Mononuclear cell (primary cell): ENCODE data around the gene DECR2. TPM values are rescaled to one million over a fixed set of nuclear protein-coding genes. Genes with fewer than 3 reads are reported as not detected.

Experiments used
- H3K27me3 ChIP-seq: 2 replicates; pipeline ENCODE4 v1.6.0; 2011; ENCODE audit warnings: low read length, control low read depth; ENCODE audit not compliant: insufficient read depth
- H3K4me1 ChIP-seq: 2 replicates; pipeline ENCODE4 v1.5.1; 2011; ENCODE audit warnings: mild to moderate bottlenecking, low read length, control low read depth; ENCODE audit not compliant: insufficient read depth
- H3K4me3 ChIP-seq: 2 replicates; pipeline ENCODE4 v1.5.1; 2011; ENCODE audit warnings: mild to moderate bottlenecking, low read length, moderate library complexity
- H3K9me3 ChIP-seq: 2 replicates; pipeline ENCODE4 v1.5.1; 2011; ENCODE audit warnings: low read depth, mild to moderate bottlenecking, control low read depth, low read length
- total RNA-seq: library from RNA; depleted of rRNA; stranded (reverse); fragments of >200 nt; gene quantifications from one replicate; pipeline ENCODE4 v1.2.3, GENCODE V29; 2012

The DECR2 gene, protein sequence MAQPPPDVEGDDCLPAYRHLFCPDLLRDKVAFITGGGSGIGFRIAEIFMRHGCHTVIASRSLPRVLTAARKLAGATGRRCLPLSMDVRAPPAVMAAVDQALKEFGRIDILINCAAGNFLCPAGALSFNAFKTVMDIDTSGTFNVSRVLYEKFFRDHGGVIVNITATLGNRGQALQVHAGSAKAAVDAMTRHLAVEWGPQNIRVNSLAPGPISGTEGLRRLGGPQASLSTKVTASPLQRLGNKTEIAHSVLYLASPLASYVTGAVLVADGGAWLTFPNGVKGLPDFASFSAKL
- total RNA-seq: 2.9 TPM

DNA sequence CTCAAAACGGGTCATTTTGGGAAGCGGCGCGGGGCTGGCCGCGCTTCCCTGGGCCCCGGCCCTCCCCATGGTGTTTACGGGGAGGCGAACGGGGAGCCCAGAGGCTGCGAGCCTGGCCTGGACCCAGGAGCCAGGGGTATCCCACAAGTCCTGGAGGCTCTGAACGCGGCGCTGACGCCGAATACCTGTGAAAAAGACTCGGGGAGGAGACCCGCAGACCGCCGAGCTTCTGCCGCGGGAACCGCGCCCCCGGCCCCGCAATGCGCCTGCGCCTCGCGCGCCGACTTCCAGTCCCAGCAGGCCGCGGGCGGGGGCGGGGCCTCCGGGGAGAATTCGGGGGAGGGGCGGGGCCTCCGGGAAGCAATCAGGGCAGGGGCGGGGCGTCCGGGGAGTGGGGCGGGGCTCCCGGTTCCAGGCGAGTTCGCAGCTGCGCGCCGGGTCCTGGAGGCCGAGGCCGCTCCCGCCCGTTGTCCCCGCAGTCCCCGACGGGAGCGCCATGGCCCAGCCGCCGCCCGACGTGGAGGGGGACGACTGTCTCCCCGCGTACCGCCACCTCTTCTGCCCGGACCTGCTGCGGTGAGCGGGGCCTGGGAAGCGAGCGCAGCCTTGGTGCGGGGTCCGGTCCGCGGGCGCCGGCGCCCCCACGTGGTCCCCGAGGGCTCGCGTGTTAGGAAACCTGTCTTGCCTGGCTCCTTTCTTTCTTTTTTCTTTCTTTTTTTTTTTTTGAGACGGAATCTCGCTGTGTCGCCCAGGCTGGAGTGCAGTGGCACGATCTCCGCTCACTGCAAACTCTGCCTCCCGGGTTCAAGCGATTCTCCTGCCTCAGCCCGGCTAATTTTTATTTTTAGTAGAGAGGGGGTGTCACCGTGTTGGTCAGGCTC is at the start of gene DECR2:
Gene DECR2, plus strand, starts transcription at position 418 of the 881 bp plus-strand sequence. Its CDS starts 79 bp downstream, at position 497.
- no peaks in the 10 kb centered on the region for H3K9me3 ChIP-seq
- H3K27me3 ChIP-seq: no peaks in the 10 kb centered on the region
- H3K4me3 ChIP-seq: peak within 1 kb of the TSS; percentile 83

DNA sequence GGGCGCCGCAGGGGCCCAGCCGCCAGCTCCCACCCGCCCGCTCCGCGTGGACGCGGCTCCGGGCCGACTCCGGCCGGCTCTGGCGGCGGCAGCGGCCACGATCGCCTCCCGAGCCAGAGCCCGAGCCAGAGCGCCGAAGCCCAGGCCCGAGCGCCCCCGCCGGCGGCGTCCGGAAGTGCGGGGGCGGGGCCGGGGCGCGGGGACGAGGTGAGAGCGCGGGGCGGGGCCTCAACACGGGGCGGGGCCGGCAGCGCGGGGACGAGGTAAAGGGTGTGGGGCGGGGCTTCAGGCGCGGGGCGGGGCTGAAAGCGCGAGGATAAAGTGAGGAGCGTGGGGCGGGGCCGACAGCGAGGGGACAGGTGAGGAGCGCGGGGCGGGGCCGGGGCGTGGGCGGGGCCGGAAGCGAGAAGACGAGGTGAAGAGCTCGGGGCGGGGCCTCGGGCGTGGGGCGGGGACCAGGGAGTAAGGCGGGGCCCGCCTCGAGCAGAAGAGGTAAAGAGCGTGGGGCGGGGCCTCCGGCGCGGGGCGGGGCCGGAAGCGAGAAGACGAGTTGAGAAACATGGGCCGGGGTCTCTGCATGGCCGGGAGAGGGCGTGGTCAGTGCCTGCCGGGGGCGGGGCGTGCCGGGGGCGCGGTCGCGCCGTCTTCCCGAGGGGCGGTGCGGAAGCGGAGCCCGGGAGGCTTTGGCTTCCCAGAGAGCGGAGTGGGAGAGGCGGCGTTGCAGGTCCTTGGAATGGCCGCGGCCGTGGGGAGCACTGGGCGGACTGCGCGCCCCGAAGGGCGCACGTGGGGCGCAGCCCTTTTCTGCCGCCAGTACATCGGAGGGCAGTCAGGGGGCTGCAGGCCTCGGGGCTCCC is 48.9 kb upstream of the DECR2 start, which contains the start of gene AXIN1:
Gene AXIN1, minus strand, starts transcription at position 177 of the 857 bp plus-strand sequence. CDS start 5,698 bp downstream, outside the sequence.
- Histone ChIP-seq H3K4me1 (peaks cover 66% of the 10 kb centered on the region), H3K9me3 (no peaks in the 10 kb centered on the region), H3K4me3 (peak within 1 kb of the TSS; percentile 50), H3K27me3 (no peaks in the 10 kb centered on the region)

More for the DNA sequence above, at the start of gene DECR2:
- peaks cover 22% of the 10 kb centered on the region for H3K4me1 ChIP-seq

DNA sequence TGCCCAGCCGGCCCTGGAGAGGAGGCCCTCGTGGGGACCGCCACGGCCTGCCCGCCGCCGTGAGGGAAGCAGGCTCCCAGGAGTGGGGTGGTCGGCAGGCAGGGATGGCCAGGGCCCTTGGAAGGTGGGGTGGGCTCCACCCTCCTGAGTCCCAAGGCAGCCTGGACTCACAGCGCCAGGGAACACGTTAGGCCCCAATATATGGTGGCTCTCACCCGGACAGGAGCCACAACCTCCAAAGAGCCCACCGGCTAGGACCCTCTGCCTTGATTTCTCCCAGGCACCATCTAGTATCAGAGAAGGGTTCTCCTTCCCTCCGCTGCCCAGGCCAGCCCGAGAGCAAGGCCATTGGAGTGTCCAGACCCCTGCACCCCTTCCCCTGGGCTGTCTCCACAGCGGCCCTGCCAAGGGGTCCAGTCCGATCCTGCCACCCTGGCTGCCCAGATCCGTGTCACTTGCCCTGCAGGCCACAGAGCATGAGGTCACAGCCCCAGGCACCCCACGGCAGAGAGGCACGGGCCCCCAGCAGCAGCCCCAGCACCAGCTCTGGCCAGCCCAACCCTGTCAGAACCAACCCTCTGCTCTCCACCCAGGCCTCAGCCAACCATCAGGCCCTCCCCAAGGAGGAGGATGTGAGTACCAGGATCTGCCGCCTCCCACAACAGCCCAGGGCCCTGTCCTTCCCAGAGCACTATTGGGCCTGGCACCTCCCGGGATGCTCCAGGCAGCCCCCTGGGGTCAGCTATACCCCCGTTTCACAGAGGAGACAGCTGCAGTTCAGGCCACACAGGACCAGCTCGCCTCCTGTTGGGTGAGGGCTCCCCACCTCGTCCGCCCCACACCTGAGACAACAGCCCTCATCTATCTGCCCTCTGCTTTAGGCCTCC is 48.0 kb upstream of the DECR2 start:
- no peaks in the 10 kb centered on the region for H3K9me3 ChIP-seq
- no peaks in the 10 kb centered on the region for H3K27me3 ChIP-seq
- H3K4me1 ChIP-seq: peaks cover 57% of the 10 kb centered on the region
- H3K4me3 ChIP-seq: peak overlapping the region; percentile 21

DNA sequence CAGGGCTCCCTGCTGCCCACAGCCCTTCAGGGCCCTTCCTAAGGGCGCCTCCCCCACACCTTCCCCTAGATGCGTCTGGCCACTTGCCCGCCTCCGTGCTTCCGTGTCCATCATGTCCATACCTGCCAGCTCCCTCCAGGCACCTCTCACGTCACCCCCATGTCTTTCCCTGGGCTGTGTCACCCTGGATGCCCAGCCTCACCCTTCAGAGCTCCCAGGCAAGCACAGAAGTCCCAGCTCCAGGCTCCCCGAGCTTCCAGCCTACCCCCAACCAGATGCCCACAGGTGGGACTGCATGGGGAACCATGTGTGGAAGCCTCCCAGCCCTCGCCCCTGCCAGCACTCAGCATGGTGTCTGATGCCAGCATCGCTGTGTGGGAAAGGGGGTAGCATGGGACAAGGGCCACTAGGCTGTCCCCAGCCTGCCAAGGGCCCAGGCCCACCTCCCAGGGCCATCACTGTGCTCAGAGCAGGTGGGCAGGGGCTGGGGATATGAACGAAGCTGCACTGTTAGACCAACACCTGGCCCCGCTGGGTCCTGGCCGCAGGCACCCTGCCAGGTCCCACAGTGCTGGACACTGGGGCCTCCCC is 47.3 kb upstream of the DECR2 start:
- Histone ChIP-seq H3K4me1 (peaks cover 52% of the 10 kb centered on the region), H3K27me3 (no peaks in the 10 kb centered on the region), H3K9me3 (no peaks in the 10 kb centered on the region), H3K4me3 (peak overlapping the region; percentile 24)

DNA sequence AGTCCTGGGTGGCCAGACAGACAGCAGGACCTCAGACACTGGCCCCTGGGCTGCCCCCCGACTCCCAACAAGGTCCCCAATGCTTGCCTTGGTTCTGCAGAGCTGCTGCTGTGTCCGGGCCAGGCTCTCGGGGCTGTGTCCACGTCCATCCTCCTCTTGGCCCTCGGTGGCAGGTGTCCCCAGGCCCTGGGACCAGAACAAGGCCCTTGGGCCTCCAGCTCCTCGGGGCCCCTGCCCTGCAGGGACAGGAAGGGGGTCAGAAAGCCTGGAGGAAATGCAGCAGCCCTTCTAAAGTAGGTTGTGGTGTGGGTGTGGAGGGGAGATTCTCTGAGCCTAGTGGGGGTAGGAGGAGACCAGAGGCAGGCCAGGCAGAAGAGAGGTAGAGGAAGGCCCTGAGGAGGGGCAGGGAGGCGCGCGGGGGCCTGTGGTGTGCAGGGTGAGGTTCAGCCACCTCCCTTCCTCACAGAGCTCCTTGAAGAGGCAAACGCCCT is 46.7 kb upstream of the DECR2 start:
- peak overlapping the region; percentile 24 for H3K4me3 ChIP-seq
- no peaks in the 10 kb centered on the region for H3K9me3 ChIP-seq
- peaks cover 45% of the 10 kb centered on the region for H3K4me1 ChIP-seq
- H3K27me3 ChIP-seq: no peaks in the 10 kb centered on the region

DNA sequence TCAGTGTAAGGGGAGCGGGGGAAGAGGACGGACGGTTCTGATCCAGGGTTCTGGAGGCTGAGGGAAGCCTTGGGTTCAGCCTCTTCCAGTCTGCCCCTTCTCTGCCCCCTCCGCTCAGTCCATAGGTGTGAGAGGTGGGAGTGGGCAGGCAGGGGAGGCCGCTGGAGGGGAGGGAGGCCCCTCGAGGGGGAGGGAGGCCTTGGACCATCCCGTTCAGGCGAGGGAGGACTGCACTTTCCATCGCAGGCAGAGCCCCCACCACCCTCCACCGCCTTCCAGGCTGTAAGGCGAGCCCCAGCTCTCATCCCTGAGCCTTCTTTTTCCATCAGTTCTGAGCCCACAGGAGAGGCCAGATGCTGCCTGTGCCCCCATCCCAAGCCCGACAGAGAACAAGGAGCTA is 44.9 kb upstream of the DECR2 start:
- Histone ChIP-seq H3K27me3 (no peaks in the 10 kb centered on the region), H3K4me3 (no peak overlapping the region)

DNA sequence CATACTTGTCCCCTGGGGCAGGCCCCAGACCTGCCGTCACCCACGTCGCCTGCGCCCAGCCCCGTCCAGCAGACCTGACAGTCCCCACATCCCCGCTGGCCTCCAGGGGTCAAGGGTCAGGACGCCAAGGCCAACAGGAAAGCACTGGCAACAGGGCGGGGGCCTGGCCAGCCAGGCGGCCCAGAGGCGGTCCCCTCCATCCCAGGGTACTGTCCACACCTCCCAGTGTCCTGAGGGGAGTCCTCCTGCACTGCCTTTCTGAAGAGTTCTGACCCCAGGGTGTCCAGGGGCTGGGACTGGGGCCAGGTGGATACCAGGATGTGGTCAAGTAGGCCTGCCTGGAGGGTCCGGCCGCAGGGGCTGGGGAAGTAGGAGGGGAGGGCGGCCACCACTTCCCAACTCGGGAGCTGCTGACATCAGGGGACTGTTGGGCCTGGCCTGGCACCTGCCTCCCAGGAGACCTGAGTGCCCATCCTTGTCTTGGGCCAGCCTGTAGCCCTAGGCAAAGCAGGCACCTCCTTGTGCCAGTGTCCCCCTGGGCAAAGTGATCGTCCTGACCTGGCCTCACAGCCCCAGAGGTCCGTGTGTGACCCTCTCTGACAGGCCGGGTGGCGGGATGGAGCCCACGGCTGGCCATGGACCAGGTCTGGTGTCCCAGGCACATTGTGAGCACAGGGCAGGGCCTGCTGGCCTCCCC is 42.5 kb upstream of the DECR2 start:
- Histone ChIP-seq H3K4me3 (no peak overlapping the region), H3K4me1 (peaks cover 27% of the 10 kb centered on the region), H3K9me3 (no peaks in the 10 kb centered on the region), H3K27me3 (no peaks in the 10 kb centered on the region)

More for the DNA sequence above, 44.9 kb upstream of the DECR2 start:
- H3K4me1 ChIP-seq: peaks cover 31% of the 10 kb centered on the region
- H3K9me3 ChIP-seq: no peaks in the 10 kb centered on the region

DNA sequence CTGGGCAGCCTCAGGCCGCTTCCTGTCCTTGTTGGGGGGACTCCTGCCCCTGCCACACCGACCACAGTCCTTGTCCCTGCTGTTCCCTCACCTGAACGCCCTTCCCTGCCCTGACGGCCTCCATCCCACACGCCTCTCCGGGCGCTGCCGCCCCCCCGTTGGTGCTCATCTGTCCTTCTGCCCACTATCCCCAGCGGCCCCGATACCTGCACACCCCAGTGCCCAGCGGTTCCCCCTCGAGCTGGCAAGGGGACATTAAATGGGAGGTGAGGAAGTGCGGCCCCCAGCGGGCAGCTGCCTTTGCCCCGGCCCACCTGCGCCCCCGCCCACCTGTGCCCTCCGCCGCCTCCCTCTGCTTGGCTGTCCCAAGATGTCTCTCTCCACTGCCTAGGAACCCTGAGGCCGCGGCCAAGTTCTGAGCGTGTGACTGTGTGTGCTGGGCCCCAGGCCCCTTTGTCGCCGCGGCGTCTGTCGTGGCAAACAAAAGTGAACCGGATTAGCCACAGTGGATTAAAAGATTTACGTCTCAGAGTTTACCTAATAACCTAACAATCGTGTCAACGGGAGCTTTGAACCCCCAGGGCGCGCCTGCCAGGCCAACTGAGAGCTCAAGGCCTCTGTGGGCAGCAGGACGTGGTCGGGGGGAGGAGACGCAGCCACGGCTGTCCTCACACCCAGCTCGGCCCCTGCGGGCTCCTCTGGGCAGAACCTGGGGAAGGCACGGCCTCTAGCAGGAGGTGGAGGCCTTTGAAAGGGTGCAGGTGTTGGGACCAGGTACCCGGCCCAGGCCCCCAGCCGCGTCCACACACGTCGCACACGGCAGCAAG is 41.6 kb upstream of the DECR2 start:
- Histone ChIP-seq H3K27me3 (no peaks in the 10 kb centered on the region), H3K4me1 (peaks cover 18% of the 10 kb centered on the region), H3K4me3 (no peak overlapping the region), H3K9me3 (no peaks in the 10 kb centered on the region)

DNA sequence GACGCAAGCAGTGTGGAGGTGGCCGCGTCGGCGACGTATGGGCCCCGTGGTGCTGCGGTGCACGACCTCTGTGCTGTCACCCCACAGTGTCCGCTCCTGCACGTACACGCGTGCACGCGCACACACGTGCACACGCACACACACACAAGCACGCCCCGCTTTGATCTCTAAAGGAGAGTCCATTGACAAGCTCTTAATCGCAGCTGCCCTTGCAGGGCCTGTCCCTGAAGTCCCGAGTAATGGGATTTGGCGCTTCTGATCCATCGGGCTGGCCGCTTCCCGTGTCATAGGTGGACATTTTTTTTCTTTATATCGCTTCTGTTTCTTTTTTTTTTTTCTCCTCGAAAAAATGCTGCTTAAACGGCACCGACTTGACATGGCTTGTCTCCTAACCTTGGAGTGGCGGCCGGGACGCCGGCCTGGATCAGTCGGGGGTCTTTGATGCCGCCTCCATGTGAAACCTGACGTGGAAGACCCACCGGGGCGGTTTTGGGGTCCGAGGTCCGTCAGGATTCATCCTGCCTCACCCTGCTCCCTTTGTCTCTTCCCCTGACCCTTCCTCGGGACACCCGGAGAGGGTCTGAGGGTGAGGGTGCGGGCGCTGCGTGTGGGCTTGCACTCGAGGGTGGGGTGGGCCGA is 40.9 kb upstream of the DECR2 start:
- Histone ChIP-seq H3K9me3 (no peaks in the 10 kb centered on the region), H3K27me3 (no peaks in the 10 kb centered on the region)

DNA sequence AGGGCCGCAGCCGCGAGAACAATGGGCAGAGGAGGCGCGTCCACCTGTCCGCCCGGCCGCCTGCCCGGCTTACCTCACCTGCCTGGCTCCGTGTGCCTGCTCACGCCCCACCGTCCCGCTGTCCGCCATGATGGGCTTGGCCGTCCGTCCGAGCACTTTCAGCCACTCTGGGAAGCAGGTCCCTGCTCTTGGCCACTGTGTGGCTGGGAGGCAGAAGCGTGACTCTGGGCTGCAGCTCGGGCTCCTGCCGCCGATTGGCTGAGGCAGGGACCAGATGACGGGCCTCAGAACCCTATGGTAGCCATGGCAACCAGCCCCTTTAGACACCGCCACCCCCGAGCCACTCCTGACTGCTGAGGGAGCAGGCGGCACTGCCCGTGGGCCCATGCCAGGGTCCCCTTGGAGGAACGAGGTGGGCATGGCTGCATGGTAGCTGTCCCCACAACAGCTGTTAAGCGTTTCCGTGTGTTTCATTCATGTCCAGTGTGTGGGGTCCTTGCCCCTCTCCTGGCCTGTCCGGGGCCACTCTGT is 40.3 kb upstream of the DECR2 start:
- H3K4me1 ChIP-seq: peaks cover 9% of the 10 kb centered on the region
- H3K27me3 ChIP-seq: no peaks in the 10 kb centered on the region
- no peak overlapping the region for H3K4me3 ChIP-seq

More for the DNA sequence above, 40.9 kb upstream of the DECR2 start:
- Histone ChIP-seq H3K4me1 (peaks cover 14% of the 10 kb centered on the region), H3K4me3 (no peak overlapping the region)

DNA sequence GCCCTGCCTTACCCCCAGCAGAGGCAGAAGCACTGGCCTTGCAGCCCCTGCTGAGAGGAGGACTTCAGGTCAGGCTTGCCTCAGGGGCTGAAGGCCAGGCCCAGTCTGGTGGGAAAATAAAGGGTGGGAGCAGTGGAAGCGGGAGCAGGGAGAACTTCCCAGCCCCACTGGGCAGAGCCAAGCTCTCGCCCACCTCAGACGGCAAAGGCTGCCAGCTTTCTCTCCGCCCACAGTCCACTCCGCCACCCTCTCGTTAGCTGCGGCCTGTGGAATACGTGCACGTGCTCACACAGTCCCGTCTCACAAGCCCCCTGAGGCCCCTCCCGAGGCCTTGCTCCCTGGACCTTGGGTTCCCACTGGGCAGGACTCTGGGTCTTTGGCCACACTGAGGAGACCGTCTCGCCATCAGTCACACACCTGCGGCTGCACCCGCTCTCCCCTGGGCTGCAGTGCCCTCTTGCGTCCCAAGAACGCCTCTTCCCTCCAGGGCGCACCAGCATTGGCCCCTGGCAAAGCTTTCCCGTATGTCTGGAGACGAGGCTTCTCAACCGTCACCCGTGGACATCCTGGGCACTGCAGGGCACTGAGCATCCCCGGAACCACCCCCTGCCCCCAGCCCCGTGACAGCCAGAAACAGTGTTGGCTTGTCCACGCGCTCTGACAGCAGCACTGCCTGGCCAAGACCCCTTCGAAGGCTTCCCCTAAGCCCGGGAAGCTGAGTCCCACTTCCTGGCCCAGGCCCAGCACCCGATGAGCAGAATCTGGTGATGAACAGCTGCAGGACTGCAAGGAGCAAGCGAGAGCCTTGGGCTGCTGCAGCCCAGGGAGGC is 39.6 kb upstream of the DECR2 start:
- no peaks in the 10 kb centered on the region for H3K9me3 ChIP-seq
- H3K27me3 ChIP-seq: no peaks in the 10 kb centered on the region
- H3K4me3 ChIP-seq: no peak overlapping the region
- H3K4me1 ChIP-seq: peaks cover 7% of the 10 kb centered on the region

More for the DNA sequence above, 40.3 kb upstream of the DECR2 start:
- no peaks in the 10 kb centered on the region for H3K9me3 ChIP-seq
